ENCODE data around the gene MYMX. TPM values are rescaled to one million over a fixed set of nuclear protein-coding genes. Genes with fewer than 3 reads are reported as not detected.

MYMX gene
- total and polyA plus RNA-seq, 2 of the 4 experiments (the other 2 are of a cell fraction) = not detected

GRCh38 chr6:44171899-44172546, 44.7 kb upstream of the MYMX start:
- dilution Hi-C loops (cut with HindIII; ENCODE audit: low sequenced_read_pairs, unreplicated experiment) (no loop called here), in situ Hi-C loops (cut with MboI; ENCODE audit: low sequenced_read_pairs) (loop anchor here (5.0 kb wide), 1 partner anchor 60 kb away; no protein-coding TSS in a partner anchor), intact Hi-C loops (cut with micrococcal nuclease) (loop anchor here (1.0 kb wide), 2 partner anchors 62 to 166 kb away; no protein-coding TSS in a partner anchor)
- Histone ChIP-seq H3K4me3 (ENCODE audit: insufficient read depth, low read depth, low read length) (no peak overlapping the region), H4K20me1 (ENCODE audit: insufficient read depth, low read length) (no peaks in the 10 kb centered on the region; the same call in 1 of the 2 replicates), H3K56ac (ENCODE audit: extremely low read depth, insufficient read depth, low read length) (no peak overlapping the region), H3K27me3 (ENCODE audit: control insufficient read depth, insufficient read depth, low read length) (peaks cover 23% of the 10 kb centered on the region), H3K36me3 (ENCODE audit: control insufficient read depth, insufficient read depth, low read length) (no peaks in the 10 kb centered on the region), H2BK20ac (ENCODE audit: low read depth, low read length) (no peak overlapping the region), H2AK9ac (replicated peaks; ENCODE audit: low read depth, low read length, poor library complexity) (no peak overlapping the region), H3K27ac (ENCODE audit: insufficient read depth, low read length) (no peak overlapping the region), H3K9me3 (ENCODE audit: control insufficient read depth, insufficient read depth, low read length) (peaks cover 2% of the 10 kb centered on the region), H2AK5ac (ENCODE audit: low read depth, low read length) (no peak overlapping the region), H3K4me1 (ENCODE audit: control insufficient read depth, insufficient read depth, low read length) (0 out of 2 replicates have a peak, but pooled peaks cover 2% of the 10 kb centered on the region), H2AFZ (replicated peaks; ENCODE audit: low read length, poor library complexity) (no peak overlapping the region), H3K4ac (ENCODE audit: low read depth, low read length) (no peak overlapping the region), H4K5ac (ENCODE audit: low read depth, low read length) (no peak overlapping the region), H4K8ac (ENCODE audit: low read depth in 2 of 2, low read length in 2 of 2) (no peak overlapping the region), H2BK120ac (ENCODE audit: low read depth, low read length) (no peak overlapping the region), H2BK15ac (ENCODE audit: low read depth, low read length) (no peak overlapping the region), H3K9me1 (ENCODE audit: insufficient read depth, low read length) (peaks cover 3% of the 10 kb centered on the region; the same call in 1 of the 2 replicates), H3K14ac (replicated peaks; ENCODE audit: low read depth, low read length) (no peak overlapping the region), H3K79me1 (ENCODE audit: low read depth in 1 of 2, low read length in 2 of 2) (no peaks in the 10 kb centered on the region), H3K23ac (ENCODE audit: low read depth, low read length) (no peak overlapping the region), H3K4me2 (ENCODE audit: low read depth, low read length) (no peak overlapping the region), H3K18ac (ENCODE audit: low read depth, low read length) (no peak overlapping the region), H2BK5ac (ENCODE audit: low read depth, low read length, poor library complexity, severe bottlenecking) (no peak overlapping the region), H4K91ac (ENCODE audit: insufficient read depth, low read depth, low read length) (no peak overlapping the region), H3K9ac (ENCODE audit: low read depth, low read length) (no peak overlapping the region)
- ChIA-PET POLR2A (ENCODE audit: unreplicated experiment) (interaction anchor here (0.7 kb wide), 1 partner anchor 9 kb away, joined by 6 read pairs; no protein-coding TSS in a partner anchor), CTCF (interaction anchor here (1.0 to 1.7 kb wide), 5 partner anchors 63 to 85 kb away, joined by 3 to 12 read pairs (median 6); no protein-coding TSS in a partner anchor)
- no TSS peak for BruUV-seq (replicated peaks)
- DNase-seq (no peak), ATAC-seq (ENCODE audit: low read depth) (no peak)
- WGBS, 2 experiments (ENCODE audit: extremely low coverage in 2 of 2, insufficient read length in 1 of 2) = no CpG with 5 or more reads among the region's 12 CpGs
- TF ChIP-seq, protein P1, sequence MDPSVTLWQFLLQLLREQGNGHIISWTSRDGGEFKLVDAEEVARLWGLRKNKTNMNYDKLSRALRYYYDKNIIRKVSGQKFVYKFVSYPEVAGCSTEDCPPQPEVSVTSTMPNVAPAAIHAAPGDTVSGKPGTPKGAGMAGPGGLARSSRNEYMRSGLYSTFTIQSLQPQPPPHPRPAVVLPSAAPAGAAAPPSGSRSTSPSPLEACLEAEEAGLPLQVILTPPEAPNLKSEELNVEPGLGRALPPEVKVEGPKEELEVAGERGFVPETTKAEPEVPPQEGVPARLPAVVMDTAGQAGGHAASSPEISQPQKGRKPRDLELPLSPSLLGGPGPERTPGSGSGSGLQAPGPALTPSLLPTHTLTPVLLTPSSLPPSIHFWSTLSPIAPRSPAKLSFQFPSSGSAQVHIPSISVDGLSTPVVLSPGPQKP (IDR thresholded peaks at IDR 0.05; ENCODE audit: borderline replicate concordance, low read depth, low read length) = no peak
- TF ChIP-seq CEBPB (IDR thresholded peaks at IDR 0.05; ENCODE audit: low read depth, low read length) (no peak), MXI1 (IDR thresholded peaks at IDR 0.05; ENCODE audit: borderline replicate concordance, low read depth, low read length) (no peak)

Measured in IMR-90 (cell line).